SJSA1 (cell line): Measurements from ENCODE around the gene DCAF10. TPM values are rescaled to one million over a fixed set of nuclear protein-coding genes. Genes with fewer than 3 reads are reported as not detected.
"Not testable (repeated sequence)": the region's sequence is repeated elsewhere in the genome, so short reads cannot be mapped to it uniquely, and the experiment has no call there.

Experiments used
- DNase-seq, 2 experiments: peaks; one replicate each; pipeline ENCODE4 v3.0.0-alpha.2; 2015 to 2020; ENCODE audit warnings: low spot score in 2 of 2, low read depth in 1 of 2
- H3K27ac ChIP-seq: fragments of 250-450 bp; sonication (Bioruptor Pico); 2 replicates; pipeline ENCODE4 v1.5.1; 2020; ENCODE audit warnings: mild to moderate bottlenecking, moderate library complexity
- H3K27me3 ChIP-seq: fragments of 250-450 bp; sonication (Bioruptor Pico); replicated peaks from 2 replicates; pipeline ENCODE4 v1.5.1; 2020; ENCODE audit warnings: mild to moderate bottlenecking, moderate library complexity
- H3K36me3 ChIP-seq: fragments of 250-450 bp; sonication (Bioruptor Pico); 2 replicates; pipeline ENCODE4 v1.5.1; 2020; ENCODE audit warnings: mild to moderate bottlenecking
- H3K4me1 ChIP-seq: fragments of 250-450 bp; sonication (Bioruptor Pico); replicated peaks from 2 replicates; pipeline ENCODE4 v1.6.1; 2021; ENCODE audit warnings: mild to moderate bottlenecking
- H3K4me3 ChIP-seq: fragments of 250-450 bp; sonication (Bioruptor Pico); 2 replicates; pipeline ENCODE4 v1.5.1; 2020; ENCODE audit warnings: mild to moderate bottlenecking
- H3K9me3 ChIP-seq: fragments of 250-450 bp; sonication (Bioruptor Pico); replicated peaks from 2 replicates; pipeline ENCODE4 v1.5.1; 2020; ENCODE audit warnings: mild to moderate bottlenecking
- total RNA-seq: library from RNA; depleted of rRNA; stranded (reverse); fragments of >200 nt; shearing (Covaris generic); gene quantifications from 2 replicates; pipeline ENCODE4 v1.2.3, GENCODE V29; 2014; rRNA removed

DCAF10 gene, protein sequence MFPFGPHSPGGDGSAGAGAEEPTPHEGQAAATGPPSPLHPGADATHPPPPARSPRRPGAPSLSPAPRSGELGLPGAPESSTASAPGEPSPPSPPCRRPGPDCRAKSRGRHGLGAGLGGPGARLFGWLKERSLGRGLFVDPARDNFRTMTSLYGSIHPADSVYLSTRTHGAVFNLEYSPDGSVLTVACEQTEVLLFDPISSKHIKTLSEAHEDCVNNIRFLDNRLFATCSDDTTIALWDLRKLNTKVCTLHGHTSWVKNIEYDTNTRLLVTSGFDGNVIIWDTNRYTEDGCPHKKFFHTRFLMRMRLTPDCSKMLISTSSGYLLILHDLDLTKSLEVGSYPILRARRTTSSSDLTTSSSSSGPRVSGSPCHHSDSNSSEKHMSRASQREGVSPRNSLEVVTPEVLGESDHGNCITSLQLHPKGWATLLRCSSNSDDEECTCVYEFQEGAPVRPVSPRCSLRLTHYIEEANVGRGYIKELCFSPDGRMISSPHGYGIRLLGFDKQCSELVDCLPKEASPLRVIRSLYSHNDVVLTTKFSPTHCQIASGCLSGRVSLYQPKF
- total RNA-seq, result 3.2 and 8.9 TPM in 2 replicates

DNA sequence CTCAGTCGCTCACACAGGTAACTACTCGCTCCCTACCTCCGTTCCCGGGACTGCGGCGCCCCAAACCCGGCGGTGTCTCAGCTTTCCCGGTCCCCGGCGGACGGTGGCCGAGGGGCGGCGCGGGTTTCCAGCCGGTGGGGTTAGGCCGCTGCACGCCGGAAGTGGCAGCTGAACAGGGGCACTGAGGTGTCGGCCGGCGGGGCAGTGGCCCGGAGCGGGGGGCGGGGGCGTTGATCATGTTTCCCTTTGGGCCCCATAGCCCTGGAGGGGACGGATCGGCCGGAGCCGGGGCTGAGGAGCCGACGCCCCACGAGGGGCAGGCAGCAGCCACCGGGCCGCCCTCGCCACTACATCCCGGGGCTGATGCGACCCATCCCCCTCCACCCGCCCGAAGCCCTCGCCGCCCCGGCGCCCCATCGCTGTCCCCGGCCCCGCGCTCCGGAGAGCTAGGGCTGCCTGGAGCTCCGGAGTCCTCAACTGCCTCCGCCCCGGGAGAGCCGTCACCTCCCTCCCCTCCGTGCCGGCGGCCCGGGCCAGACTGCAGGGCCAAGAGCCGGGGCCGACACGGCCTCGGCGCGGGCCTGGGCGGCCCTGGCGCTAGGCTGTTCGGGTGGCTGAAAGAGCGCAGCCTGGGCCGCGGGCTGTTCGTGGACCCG lies at the start of gene DCAF10:
DCAF10 (plus strand) TSS at position 167 of the 656 bp plus-strand sequence; CDS start at position 237, 70 bp downstream.
- DNase-seq, result peak; percentile 70 to 71
- Histone ChIP-seq H3K36me3 (peaks cover 8% of the 10 kb centered on the region; the same call in 1 of the 2 replicates), H3K4me1 (peaks cover 11% of the 10 kb centered on the region; the same call in 1 of the 2 replicates), H3K4me3 (peak within 1 kb of the TSS; percentile 88), H3K27ac (peak within 1 kb of the TSS; percentile 60), H3K9me3 (no peaks in the 10 kb centered on the region), H3K27me3 (no peaks in the 10 kb centered on the region)

DNA sequence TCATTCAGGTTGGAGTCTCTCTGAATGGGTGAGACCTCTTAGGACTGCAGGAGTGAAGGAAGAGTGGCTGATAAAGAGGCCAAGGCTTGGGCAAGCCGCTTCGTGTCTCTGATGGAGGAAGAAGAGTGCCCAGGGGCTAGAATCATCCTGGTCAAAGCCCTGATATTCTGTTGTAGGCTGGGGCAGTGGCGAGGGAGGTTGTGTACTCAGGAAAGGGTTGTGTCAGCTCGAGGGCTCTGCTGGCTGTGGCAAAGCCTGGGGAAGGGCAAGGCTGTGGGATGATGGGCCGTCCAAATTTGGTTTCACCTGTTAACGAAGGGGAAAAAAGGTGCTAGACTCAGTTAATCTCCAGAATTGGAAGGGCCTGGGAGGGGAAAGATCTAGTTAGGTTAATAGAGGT lies 49.4 kb upstream of the DCAF10 start:
- Histone ChIP-seq H3K36me3 (no peaks in the 10 kb centered on the region), H3K4me3 (no peak overlapping the region), H3K4me1 (peaks cover 9% of the 10 kb centered on the region), H3K9me3 (no peaks in the 10 kb centered on the region), H3K27me3 (no peaks in the 10 kb centered on the region), H3K27ac (no peak overlapping the region)
- DNase-seq, result no peak

DNA sequence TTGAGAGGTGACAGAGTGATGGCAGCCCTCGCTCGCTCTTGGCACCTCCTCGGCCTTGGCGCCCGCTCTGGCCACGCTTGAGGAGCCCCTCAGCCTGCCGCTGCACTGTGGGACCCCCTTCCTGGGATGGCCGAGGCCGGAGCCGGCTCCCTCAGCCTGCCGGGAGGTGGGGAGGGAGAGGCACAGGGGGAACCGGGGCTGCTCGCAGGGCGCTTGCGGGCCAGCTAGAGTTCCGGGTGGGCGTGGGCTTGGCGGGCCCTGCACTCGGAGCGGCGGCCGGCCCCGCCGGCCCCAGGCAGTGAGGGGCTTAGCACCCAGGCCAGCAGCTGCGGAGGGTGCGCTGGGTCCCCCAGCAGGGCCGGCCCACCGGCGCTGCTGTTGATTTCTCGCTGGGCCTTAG lies 48.9 kb upstream of the DCAF10 start:
- not testable (repeated sequence) for H3K9me3 ChIP-seq, H3K4me1 ChIP-seq, DNase-seq, H3K36me3 ChIP-seq, H3K27me3 ChIP-seq, H3K4me3 ChIP-seq, H3K27ac ChIP-seq

DNA sequence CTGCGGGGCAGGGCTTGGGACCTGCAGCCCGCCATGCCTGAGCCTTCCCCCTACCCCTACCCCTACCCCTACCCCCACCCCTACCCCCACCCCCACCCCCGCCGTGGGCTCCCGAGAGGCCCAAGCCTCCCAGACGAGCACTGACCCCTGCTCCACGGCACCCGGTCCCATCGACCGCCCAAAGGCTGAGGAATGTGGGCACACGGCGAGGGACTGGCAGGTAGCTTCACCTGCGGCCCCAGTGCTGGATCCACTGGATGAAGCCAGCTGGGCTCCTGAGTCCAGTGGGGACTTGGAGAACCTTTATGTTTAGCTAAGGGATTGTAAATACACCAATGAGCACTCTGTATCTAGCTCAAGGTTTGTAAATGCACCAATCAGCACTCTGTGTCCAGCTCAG lies 48.5 kb upstream of the DCAF10 start:
- H3K27me3 ChIP-seq, H3K4me3 ChIP-seq, DNase-seq, H3K4me1 ChIP-seq, H3K27ac ChIP-seq, H3K9me3 ChIP-seq, H3K36me3 ChIP-seq: not testable (repeated sequence)

DNA sequence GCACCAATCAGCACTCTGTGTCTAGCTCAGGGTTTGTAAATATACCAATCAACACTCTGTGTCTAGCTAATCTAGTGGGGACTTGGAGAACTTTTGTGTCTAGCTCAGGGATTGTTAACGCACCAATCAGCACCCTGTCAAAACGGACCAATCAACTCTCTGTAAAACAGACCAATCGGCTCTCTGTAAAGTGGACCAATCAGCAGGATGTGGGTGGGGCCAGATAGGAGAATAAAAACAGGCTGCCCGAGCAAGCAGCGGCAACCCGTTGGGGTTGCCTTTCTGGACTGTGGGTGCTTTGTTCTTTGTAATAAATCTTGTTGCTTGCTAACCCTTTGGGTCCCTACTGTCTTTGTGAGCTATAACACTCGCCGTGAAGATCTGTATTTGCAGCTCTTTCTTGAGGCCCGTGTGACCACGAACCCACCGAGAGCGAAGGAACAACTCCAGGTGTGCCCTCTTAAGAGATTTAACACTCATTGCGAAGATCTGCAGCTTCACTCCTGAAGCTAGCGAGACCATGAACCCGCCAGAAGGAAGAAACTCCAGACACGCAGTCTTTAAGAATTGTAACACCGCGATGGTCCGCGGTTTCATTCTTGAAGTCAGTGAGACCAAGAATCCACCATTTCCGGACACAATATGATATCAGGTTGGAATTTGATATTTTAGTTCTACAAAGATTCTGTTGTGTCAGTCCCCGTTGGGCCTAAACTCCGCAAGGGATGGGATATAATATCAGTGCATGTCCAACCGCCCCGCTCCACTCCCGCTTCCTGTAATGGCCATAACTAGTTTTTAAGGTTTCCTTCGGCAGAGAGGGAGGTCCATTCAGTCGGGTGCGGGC lies 47.7 kb upstream of the DCAF10 start:
- no peak for DNase-seq
- no peak overlapping the region for H3K27ac ChIP-seq
- peak overlapping the region; percentile 52 for H3K4me3 ChIP-seq
- H3K4me1 ChIP-seq, result no peaks in the 10 kb centered on the region; the same call in 1 of the 2 replicates
- no peaks in the 10 kb centered on the region for H3K27me3 ChIP-seq
- no peaks in the 10 kb centered on the region for H3K9me3 ChIP-seq
- no peaks in the 10 kb centered on the region for H3K36me3 ChIP-seq

DNA sequence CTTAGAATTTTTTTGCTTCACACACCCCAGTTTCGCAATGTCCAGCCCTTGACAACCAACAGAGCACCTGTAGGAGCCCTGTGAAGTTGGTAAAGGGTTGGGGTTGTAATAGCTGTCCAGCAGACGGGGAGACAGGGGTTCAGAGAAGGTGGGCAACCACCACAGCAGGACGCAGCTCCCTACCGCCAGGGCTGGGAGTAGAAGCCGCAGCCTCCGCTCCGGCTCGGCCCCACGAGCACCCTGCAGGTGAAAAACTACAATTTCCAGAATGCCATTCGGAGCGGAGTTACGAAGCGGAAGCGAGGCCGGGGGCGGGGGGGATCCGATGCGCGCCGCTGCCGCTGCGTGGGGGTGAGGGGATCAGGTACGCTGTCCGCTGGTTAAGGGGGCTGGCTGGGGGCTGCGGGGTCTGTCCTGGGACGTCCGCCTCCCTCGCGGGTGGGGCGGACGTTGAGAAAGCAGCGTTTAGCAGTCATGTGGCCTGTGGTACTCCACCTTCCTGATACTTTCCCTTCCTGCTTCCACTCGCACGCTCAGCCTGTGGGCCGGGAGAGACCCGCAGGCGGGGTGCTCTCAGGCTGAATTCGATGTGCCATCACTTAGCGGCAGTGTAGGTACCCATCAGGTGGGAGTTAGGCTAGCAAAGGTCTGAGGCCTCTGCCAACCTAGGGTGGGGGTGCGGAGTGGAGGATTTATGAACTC lies 47.0 kb upstream of the DCAF10 start, which contains the start of gene TRMT10B:
TRMT10B (plus strand) TSS at position 317 of the 702 bp plus-strand sequence. CDS start 8,127 bp downstream, outside the sequence.
- no peaks in the 10 kb centered on the region for H3K9me3 ChIP-seq
- peak within 1 kb of the TSS; percentile 31; the same call in 1 of the 2 replicates for H3K27ac ChIP-seq
- H3K4me1 ChIP-seq, result no peaks in the 10 kb centered on the region; the same call in 1 of the 2 replicates
- H3K4me3 ChIP-seq, result peak within 1 kb of the TSS; percentile 52
- DNase-seq, result peak; percentile 10 to 43
- H3K36me3 ChIP-seq, result no peaks in the 10 kb centered on the region
- H3K27me3 ChIP-seq, result no peaks in the 10 kb centered on the region

DNA sequence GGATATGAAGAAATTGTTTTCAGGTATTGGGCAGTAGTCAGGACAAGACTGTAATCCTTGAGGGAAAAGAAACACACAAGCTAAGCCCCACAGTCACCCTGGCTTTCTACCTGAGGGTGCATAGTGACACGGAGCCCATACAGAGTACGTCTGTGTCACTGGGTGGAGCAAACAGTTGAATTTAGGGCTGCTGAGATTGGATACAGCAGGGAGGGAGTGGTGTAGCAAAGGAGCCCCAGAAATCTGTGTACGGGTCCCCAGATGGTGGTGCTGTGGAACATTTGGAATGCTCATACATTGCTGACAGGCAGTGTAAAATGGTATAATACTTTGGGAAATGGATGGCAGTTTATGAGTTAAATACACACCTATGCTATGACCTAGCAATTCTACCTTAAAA lies 41.9 kb upstream of the DCAF10 start:
- no peak for DNase-seq
- Histone ChIP-seq H3K4me3 (no peak overlapping the region), H3K27me3 (no peaks in the 10 kb centered on the region)

DNA sequence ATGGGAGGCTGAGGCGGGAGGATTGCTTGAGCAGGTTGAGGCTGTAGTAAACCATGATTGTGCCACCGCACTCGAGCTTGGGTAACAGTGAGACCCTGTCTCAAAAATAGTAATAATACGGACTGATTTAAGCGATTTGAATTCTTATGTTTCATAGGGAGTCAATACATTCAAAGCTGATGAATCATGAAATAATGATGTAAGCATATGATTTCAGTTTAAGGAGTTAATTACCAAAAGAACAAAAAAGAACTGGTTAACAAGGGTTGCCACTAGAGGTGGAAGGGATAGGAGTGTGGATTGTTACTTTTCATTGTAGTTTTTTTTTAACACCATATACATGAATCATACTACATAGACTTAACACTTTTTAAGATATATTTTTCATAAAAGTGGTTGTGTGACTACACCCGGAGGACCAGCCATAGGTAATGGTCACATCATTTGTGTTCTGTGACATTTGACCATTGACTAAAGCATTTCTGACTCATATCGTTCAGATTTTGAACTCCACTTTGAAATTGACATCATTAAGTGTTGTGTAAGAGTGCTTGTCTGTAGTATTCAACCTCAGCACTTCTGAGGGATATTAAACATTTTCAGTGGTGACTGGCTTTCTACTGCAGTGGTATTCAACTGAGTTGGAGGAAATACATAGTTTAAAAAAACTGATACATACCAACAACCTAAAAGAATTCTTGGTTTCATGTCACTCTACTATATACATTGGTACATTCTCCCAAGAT lies 40.0 kb upstream of the DCAF10 start:
- Histone ChIP-seq H3K9me3 (no peaks in the 10 kb centered on the region), H3K27ac (no peak overlapping the region), H3K27me3 (no peaks in the 10 kb centered on the region), H3K4me3 (no peak overlapping the region), H3K4me1 (0 out of 2 replicates have a peak, but pooled peaks cover 3% of the 10 kb centered on the region), H3K36me3 (no peaks in the 10 kb centered on the region)
- no peak for DNase-seq

More for the DNA sequence above, 41.9 kb upstream of the DCAF10 start:
- H3K9me3 ChIP-seq, result no peaks in the 10 kb centered on the region
- H3K36me3 ChIP-seq, result no peaks in the 10 kb centered on the region
- no peak overlapping the region for H3K27ac ChIP-seq
- H3K4me1 ChIP-seq, result peaks cover 3% of the 10 kb centered on the region; the same call in 1 of the 2 replicates

DNA sequence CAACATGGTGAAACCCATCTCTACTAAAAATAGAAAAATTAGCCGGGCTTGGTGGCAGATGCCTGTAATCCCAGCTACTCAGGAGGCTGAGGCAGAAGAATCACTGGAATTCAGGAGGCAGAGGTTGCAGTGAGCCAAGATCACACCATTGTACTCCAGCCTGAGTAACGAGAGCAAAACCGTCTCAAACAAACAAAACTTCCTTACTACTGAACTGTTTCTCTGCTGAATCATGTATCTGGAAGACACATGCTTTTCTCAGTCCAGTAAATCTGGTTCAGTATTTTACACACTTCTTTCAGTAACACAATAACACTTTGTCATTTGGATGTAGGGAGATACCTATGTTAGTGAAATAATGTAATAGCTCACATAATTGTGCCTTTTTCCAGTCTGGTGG lies 39.1 kb upstream of the DCAF10 start:
- Histone ChIP-seq H3K9me3 (no peaks in the 10 kb centered on the region), H3K27ac (no peak overlapping the region), H3K27me3 (no peaks in the 10 kb centered on the region), H3K4me1 (0 out of 2 replicates have a peak, but pooled peaks cover 3% of the 10 kb centered on the region), H3K4me3 (no peak overlapping the region), H3K36me3 (no peaks in the 10 kb centered on the region)
- DNase-seq, result no peak

DNA sequence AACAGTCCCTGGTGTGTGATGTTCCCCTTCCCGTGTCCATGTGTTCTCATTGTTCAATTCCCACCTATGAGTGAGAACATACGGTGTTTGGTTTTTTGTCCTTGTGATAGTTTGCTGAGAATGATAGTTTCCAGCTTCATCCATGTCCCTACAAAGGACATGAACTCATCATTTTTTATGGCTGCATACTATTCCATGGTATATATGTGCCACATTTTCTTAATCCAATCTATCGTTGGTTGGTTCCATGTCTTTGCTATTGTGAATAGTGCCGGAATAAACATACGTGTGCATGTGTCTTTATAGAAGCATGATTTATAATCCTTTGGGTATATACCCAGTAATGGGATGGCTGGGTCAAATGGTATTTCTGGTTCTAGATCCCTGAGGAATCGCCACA lies 35.3 kb upstream of the DCAF10 start:
- not testable (repeated sequence) for H3K27me3 ChIP-seq, H3K4me3 ChIP-seq, H3K36me3 ChIP-seq, H3K4me1 ChIP-seq, H3K27ac ChIP-seq, DNase-seq, H3K9me3 ChIP-seq

DNA sequence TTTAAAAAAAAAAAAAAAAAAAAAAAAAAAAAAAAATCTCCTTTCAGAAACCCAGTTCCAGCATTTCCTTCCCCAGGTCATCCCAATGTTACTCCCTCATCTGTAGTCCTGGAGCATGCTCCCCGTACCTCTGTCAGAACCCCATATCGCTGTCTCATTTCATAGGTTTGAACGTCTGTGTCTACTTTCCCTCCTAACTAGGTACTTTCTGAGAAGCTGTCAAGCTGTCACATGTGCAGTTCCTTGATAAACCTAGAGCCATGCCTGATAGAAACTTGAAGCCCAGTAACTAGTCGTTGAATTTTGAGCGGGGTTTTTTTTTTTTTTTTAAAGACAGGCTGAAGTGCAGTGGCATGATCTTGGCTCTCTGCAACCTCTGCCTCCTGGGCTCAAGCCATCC lies 31.3 kb upstream of the DCAF10 start:
- no peaks in the 10 kb centered on the region for H3K9me3 ChIP-seq
- no peaks in the 10 kb centered on the region for H3K4me1 ChIP-seq
- H3K36me3 ChIP-seq, result no peaks in the 10 kb centered on the region
- H3K4me3 ChIP-seq, result no peak overlapping the region
- no peaks in the 10 kb centered on the region for H3K27me3 ChIP-seq
- no peak for DNase-seq
- no peak overlapping the region for H3K27ac ChIP-seq

DNA sequence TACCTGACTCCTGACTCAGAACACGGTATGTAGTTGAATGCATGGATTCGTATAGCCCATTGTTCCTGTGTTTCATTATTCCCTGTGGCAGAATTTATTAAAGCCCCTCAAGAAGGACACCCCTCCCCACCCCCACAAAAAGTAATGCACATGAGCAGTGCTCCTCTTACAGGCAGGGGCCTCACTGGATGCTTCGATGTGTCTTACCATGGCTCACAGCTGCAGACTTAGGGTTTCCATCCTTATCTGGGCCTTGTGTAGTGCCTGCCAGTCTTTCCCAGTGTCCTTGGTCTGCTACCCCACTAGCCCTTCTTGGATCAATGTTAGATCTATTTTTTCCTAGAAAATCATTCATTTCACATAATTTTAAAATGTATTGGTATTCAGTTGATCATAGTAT lies 30.6 kb upstream of the DCAF10 start:
- Histone ChIP-seq H3K4me1 (no peaks in the 10 kb centered on the region), H3K9me3 (no peaks in the 10 kb centered on the region), H3K4me3 (no peak overlapping the region), H3K27ac (no peak overlapping the region), H3K27me3 (no peaks in the 10 kb centered on the region), H3K36me3 (no peaks in the 10 kb centered on the region)
- no peak for DNase-seq
